Heart right ventricle (tissue), 16 donors: ENCODE data around the gene ANKRD10. TPM values are rescaled to one million over a fixed set of nuclear protein-coding genes. Genes with fewer than 3 reads are reported as not detected.

Experiments
- ATAC-seq, 8 donors: fragments of 200-7000 bp; cut with Tn5 transposase; one replicate each; pipeline ENCODE4 v1.9.1; 2020; ENCODE audit warnings: mild to moderate bottlenecking in 8 of 8, moderate library complexity in 8 of 8, moderate number of reproducible peaks in 1 of 8
- DNase-seq, 2 donors: peaks; one replicate each; pipeline ENCODE4 v3.0.0-alpha.2; 2020
- H3K27ac ChIP-seq, 10 donors: fragments of 200-600 bp; sonication (generic) in 2 of 10; one replicate each; pipeline versions ENCODE4 v1.5.0 to v1.8.0; 2020 to 2022; ENCODE audit warnings: mild to moderate bottlenecking in 3 of 10
- H3K27me3 ChIP-seq, 7 donors: fragments of 200-600 bp; one replicate each; pipeline ENCODE4 v1.8.0; 2021 to 2022; ENCODE audit warnings: mild to moderate bottlenecking in 2 of 7
- H3K36me3 ChIP-seq, 9 donors: fragments of 200-600 bp; sonication (generic) in 1 of 9; one replicate each; pipeline versions ENCODE4 v1.5.0 to v1.8.0; 2020 to 2022; ENCODE audit warnings: mild to moderate bottlenecking in 2 of 9
- H3K4me1 ChIP-seq, 9 donors: fragments of 200-600 bp; sonication (generic) in 1 of 9; one replicate each; pipeline versions ENCODE4 v1.5.0 to v1.8.0; 2020 to 2022; ENCODE audit warnings: mild to moderate bottlenecking in 4 of 9
- H3K4me3 ChIP-seq, 10 donors: fragments of 200-600 bp; sonication (generic) in 2 of 10; one replicate each; pipeline versions ENCODE4 v1.5.0 to v1.8.0; 2020 to 2022; ENCODE audit warnings: mild to moderate bottlenecking in 7 of 10, moderate library complexity in 2 of 10
- H3K9me3 ChIP-seq, 11 donors: fragments of 200-600 bp in 10 of 11; sonication (generic) in 2 of 11; one replicate each; pipeline versions ENCODE4 v1.5.0 to v1.8.0; 2013 to 2022; ENCODE audit warnings: mild to moderate bottlenecking in 2 of 11, control low read depth in 1 of 11, moderate library complexity in 1 of 11
- CTCF ChIP-seq, 9 donors: fragments of 200-600 bp; sonication (generic) in 2 of 9; IDR thresholded peaks; one replicate each; pipeline versions ENCODE4 v1.5.0 to v1.8.0; 2021 to 2022; ENCODE audit warnings: antibody characterized with exemption in 9 of 9, mild to moderate bottlenecking in 5 of 9, moderate library complexity in 1 of 9
- WGBS, 2 donors: extraction: QIAGEN DNeasy Blood & Tissue Kit; methylation state at CpG; one replicate each; pipeline ENCODE4 v1.1.7; 2013; ENCODE audit warnings: inconsistent platforms in 1 of 2; 5-methylcytosine and 5-hydroxymethylcytosine counted together
- intact Hi-C, 10 donors: fragments of 100-400 bp; cut with DNase I; formaldehyde crosslinking; loops; one replicate each; pipeline versions ENCODE4 v1.11.1 to v1.14.2; 2022
- polyA plus RNA-seq, 2 donors: library from polyadenylated mRNA; stranded (reverse); fragments of 200-250 nt; gene quantifications; one replicate each; pipeline ENCODE4 v1.2.3, GENCODE V29; 2013
- total RNA-seq, 10 donors: library from RNA; stranded (reverse); fragmentation: NEBNext Ultra II Directional in 3 of 10; extraction: Animal tissue kit (Norgen Biotek cat#: 25700) in 3 of 10; gene quantifications; one replicate each; pipeline versions ENCODE4 v1.2.1 to v1.2.4, GENCODE V29; 2021 to 2023
- donor health status: Arrhythmogenic right ventricular cardiomyopathy.
- donor health status: ischemic (EF 13 %, LVEDD 7.1; RV severe dilation, severe dysfunction).
- donor health status: healthy with polysubstance abuse.
- donor health status: DM: no; HTN: yes; CAD: no.
- donor health status: DM: no; HTN: no; CAD: no.
- donor health status: ischemic (EF 25% LVEDD 6.9; RV normal size, moderate dysfunction).
- donor health status: ischemic (EF 25% LVEDD 5.7; RV mildly dilated, moderate dysfunction).
- donor health status: healthy.
- donor health status: DM: yes; HTN: yes; CAD: no.
- donor health status: Ischemic cardiomyopathy.
- donor health status: ischemic (EF 35%, LVEDD 5.7; RV mildly dilated, moderate dysfunction).
- donor health status: nonischemic (EF 11% LVEDD 7.7; RV severe dilation, severe dysfunction).
- donor health status: DM: yes; HTN: yes; CAD: no.
- donor health status: PGD.
- donor health status: ischemic (EF 29% LVEDD 5.4; RV normal size, mild dysfunction).
- donor health status: nonischemic (EF 23%, LVEDD 6.1; RV moderate dilation, normal function).

ANKRD10 gene
- total and polyA plus RNA-seq, 12 donors, result 32.4 to 127 (median 49.0) TPM

- H3K4me1 ChIP-seq, result peaks cover 6 to 65% (median 58%) of the 10 kb centered on the region in 9 donors
- no peak for TF ChIP-seq CTCF (IDR thresholded peaks at IDR 0.05)
- peak overlapping the region; percentile 71 to 99 (median 92) for H3K4me3 ChIP-seq
- H3K9me3 ChIP-seq, result no peaks in the 10 kb centered on the region
- ATAC-seq, result peak in 7 of 8 donors; percentile 0 to 3 (median 1)
- peak overlapping the region; percentile 97 to 100 (median 100) for H3K27ac ChIP-seq
- no peaks in the 10 kb centered on the region for H3K27me3 ChIP-seq
- no peak for DNase-seq
- WGBS, 2 donors, result 1% methylated on average over 27 of the region's 27 CpGs
- intact Hi-C loops, result loop anchor here in 7 of 10 donors (2.0 to 10.0 kb wide), 9 partner anchors 42 to 311 kb away; partner anchors contain the start of gene ING1 (in 6 of the 7)
- H3K36me3 ChIP-seq, result peaks cover 0 to 25% (median 0%) of the 10 kb centered on the region in 9 donors
Measured at GRCh38 chr13:110914081-110914330, 863 bp downstream of the ANKRD10 start.

GRCh38 chr13:110913322-110914080, 1.4 kb downstream of the ANKRD10 start:
- no peak for TF ChIP-seq CTCF (IDR thresholded peaks at IDR 0.05)
- H3K9me3 ChIP-seq, result no peaks in the 10 kb centered on the region
- peak overlapping the region; percentile 71 to 99 (median 92) for H3K4me3 ChIP-seq
- no peak for DNase-seq
- intact Hi-C loops, result loop anchor here in 7 of 10 donors (2.0 to 10.0 kb wide), 9 partner anchors 41 to 311 kb away; partner anchors contain the start of gene ING1 (in 6 of the 7)
- peak overlapping the region; percentile 97 to 100 (median 100) for H3K27ac ChIP-seq
- H3K36me3 ChIP-seq, result peaks cover 0 to 30% (median 0%) of the 10 kb centered on the region in 9 donors
- H3K27me3 ChIP-seq, result no peaks in the 10 kb centered on the region
- H3K4me1 ChIP-seq, result peaks cover 6 to 70% (median 63%) of the 10 kb centered on the region in 9 donors
- 2% methylated on average over 16 of the region's 16 CpGs for WGBS, 2 donors
- ATAC-seq, result no peak

GRCh38 chr13:110912651-110913051, 2.2 kb downstream of the ANKRD10 start:
- Histone ChIP-seq H3K4me1 (peaks cover 12 to 78% (median 71%) of the 10 kb centered on the region in 9 donors), H3K4me3 (peak overlapping the region in 9 of 10 donors; percentile 71 to 99 (median 87)), H3K27me3 (no peaks in the 10 kb centered on the region), H3K9me3 (no peaks in the 10 kb centered on the region), H3K36me3 (peaks cover 0 to 39% (median 0%) of the 10 kb centered on the region in 9 donors), H3K27ac (peak overlapping the region in 9 of 10 donors; percentile 97 to 100 (median 100))
- TF ChIP-seq CTCF (IDR thresholded peaks at IDR 0.05), result no peak
- ATAC-seq (no peak), DNase-seq (no peak)
- WGBS, 2 donors, result 7 to 13% methylated on average over 10 of the region's 10 CpGs
- intact Hi-C loops, result loop anchor here in 6 of 10 donors (5.0 to 10.0 kb wide), 5 partner anchors 40 to 312 kb away; partner anchors contain the start of gene ING1 (in 5 of the 6)

GRCh38 chr13:110911880-110912279, 3.0 kb downstream of the ANKRD10 start:
- Histone ChIP-seq H3K9me3 (no peaks in the 10 kb centered on the region), H3K27ac (peak overlapping the region in 3 of 10 donors; percentile 99 to 100 (median 100)), H3K4me3 (peak overlapping the region in 5 of 10 donors; percentile 78 to 99 (median 87)), H3K27me3 (no peaks in the 10 kb centered on the region), H3K36me3 (peaks cover 0 to 44% (median 0%) of the 10 kb centered on the region in 9 donors), H3K4me1 (peaks cover 16 to 79% (median 73%) of the 10 kb centered on the region in 9 donors)
- no peak for TF ChIP-seq CTCF (IDR thresholded peaks at IDR 0.05)
- DNase-seq (no peak), ATAC-seq (no peak)
- intact Hi-C loops, result loop anchor here in 6 of 10 donors (5.0 to 10.0 kb wide), 5 partner anchors 40 to 313 kb away; partner anchors contain the start of gene ING1 (in 5 of the 6)
- 73 to 75% methylated on average over 2 of the region's 2 CpGs for WGBS, 2 donors
